HepG2 (cell line): ENCODE measurements around the gene TJAP1.

Experiments used
- STAT5B ChIP-seq: sonication (generic); formaldehyde crosslinking; IDR thresholded peaks from 2 replicates; pipeline ENCODE4 v1.4.0; 2020; ENCODE audit warnings: missing genetic modification reagents
- ZSCAN25 ChIP-seq: sonication (generic); formaldehyde crosslinking; IDR thresholded peaks from 2 replicates; pipeline ENCODE4 v1.8.0; 2022; ENCODE audit warnings: mild to moderate bottlenecking, missing genetic modification reagents
- TF ChIP-seq, protein P1 (sequence below): sonication (generic); formaldehyde crosslinking; IDR thresholded peaks from 2 replicates; pipeline ENCODE4 v1.5.0; 2020; ENCODE audit warnings: mild to moderate bottlenecking, missing genetic modification reagents, moderate library complexity

DNA sequence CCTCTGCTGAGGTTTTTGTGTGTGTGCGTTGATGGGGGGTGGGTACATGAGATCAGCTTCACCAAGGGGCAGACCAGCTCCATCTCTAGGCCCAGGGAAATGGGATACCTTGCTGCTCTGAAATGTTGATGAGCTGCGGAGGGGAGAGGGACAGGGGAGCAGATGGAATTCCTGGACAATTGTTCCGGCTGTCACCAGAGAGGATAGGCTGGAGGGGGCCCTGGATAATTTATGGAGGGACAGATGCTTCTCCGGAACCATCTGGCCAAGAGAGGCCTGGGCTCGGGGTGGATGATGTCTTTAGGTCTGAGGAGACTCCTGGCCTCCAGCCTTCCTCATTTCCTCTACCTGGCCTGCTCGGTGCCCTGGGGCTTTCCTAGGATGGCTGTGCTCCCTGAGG lies 1.9 kb upstream of the TJAP1 start:
- TF ChIP-seq STAT5B (CRISPR knock-in tag) (no peak), ZSCAN25 (CRISPR knock-in tag) (no peak)
- TF ChIP-seq, protein P1, sequence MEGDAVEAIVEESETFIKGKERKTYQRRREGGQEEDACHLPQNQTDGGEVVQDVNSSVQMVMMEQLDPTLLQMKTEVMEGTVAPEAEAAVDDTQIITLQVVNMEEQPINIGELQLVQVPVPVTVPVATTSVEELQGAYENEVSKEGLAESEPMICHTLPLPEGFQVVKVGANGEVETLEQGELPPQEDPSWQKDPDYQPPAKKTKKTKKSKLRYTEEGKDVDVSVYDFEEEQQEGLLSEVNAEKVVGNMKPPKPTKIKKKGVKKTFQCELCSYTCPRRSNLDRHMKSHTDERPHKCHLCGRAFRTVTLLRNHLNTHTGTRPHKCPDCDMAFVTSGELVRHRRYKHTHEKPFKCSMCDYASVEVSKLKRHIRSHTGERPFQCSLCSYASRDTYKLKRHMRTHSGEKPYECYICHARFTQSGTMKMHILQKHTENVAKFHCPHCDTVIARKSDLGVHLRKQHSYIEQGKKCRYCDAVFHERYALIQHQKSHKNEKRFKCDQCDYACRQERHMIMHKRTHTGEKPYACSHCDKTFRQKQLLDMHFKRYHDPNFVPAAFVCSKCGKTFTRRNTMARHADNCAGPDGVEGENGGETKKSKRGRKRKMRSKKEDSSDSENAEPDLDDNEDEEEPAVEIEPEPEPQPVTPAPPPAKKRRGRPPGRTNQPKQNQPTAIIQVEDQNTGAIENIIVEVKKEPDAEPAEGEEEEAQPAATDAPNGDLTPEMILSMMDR: no peak
